ENCODE data around the gene UBE2V1.

The UBE2V1 gene

DNA sequence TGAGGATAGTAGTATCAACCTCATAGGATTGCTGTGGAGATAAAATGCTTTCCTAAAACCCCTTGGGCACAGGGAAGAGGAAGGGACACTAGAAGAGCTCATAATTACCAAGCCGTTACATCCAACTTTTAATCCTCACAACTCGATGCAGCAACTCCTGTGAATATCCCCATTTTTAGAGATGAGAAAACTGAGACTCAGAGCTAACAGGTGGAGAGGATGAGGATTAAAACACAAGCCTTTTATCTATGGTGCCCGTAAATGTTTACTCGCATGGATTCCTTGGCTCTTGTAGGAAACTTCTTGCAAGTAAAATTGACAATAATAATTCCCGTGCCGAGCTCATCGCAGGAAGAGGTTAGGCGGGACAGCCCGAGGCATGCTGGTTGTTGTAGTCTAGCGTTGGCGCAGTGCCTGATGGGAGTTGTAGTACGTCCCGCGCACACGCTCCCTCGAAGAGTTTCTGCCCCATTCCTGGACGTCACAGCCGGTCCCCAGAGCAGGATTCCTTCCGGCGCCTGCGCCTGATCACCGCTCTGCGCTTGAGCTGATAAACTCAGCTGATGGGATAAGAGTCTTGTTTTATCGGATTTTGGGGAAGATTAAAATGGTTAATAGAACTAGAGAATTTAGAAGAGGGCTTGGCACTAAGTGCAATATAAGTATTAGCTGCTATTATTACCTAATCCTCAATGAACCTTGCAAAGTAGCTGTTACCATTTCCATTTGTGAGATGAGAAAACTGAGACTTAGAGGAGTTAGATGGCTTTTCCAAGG lies 2.8 kb upstream of the UBE2V1 start:
- H3K4me2 ChIP-seq (ENCODE audit: low read depth, low read length, poor library complexity, severe bottlenecking) = peak overlapping the region; percentile 99
- no peaks in the 10 kb centered on the region for H3K9me2 ChIP-seq (replicated peaks; ENCODE audit: low read depth, low read length)
- H3K9me3 ChIP-seq (ENCODE audit: insufficient read depth, low read depth, low read length) = no peaks in the 10 kb centered on the region
- H3K4me3 ChIP-seq (ENCODE audit: low read length, poor library complexity, severe bottlenecking) = peak overlapping the region; percentile 80
- peaks cover 19% of the 10 kb centered on the region for H4K20me1 ChIP-seq (ENCODE audit: insufficient read depth, low read length, poor library complexity, severe bottlenecking)
- H3K9ac ChIP-seq (ENCODE audit: low read depth, low read length, poor library complexity, severe bottlenecking) = peak overlapping the region; percentile 82
- peaks cover 5% of the 10 kb centered on the region; the same call in 1 of the 2 replicates for H3F3A ChIP-seq (ENCODE audit: low read depth)
- no peaks in the 10 kb centered on the region for H3K36me3 ChIP-seq (ENCODE audit: insufficient read depth, low read length)
- peak overlapping the region; percentile 76 for H2AFZ ChIP-seq (ENCODE audit: low read length)
- H3K27me3 ChIP-seq (ENCODE audit: insufficient read depth, low read length, poor library complexity, severe bottlenecking) = no peaks in the 10 kb centered on the region
- peaks cover 42% of the 10 kb centered on the region for H3K79me2 ChIP-seq (ENCODE audit: insufficient read depth, low read length)
- H3K4me1 ChIP-seq (ENCODE audit: insufficient read depth, low read length, poor library complexity, severe bottlenecking) = peaks cover 36% of the 10 kb centered on the region
- TF ChIP-seq, protein P1, sequence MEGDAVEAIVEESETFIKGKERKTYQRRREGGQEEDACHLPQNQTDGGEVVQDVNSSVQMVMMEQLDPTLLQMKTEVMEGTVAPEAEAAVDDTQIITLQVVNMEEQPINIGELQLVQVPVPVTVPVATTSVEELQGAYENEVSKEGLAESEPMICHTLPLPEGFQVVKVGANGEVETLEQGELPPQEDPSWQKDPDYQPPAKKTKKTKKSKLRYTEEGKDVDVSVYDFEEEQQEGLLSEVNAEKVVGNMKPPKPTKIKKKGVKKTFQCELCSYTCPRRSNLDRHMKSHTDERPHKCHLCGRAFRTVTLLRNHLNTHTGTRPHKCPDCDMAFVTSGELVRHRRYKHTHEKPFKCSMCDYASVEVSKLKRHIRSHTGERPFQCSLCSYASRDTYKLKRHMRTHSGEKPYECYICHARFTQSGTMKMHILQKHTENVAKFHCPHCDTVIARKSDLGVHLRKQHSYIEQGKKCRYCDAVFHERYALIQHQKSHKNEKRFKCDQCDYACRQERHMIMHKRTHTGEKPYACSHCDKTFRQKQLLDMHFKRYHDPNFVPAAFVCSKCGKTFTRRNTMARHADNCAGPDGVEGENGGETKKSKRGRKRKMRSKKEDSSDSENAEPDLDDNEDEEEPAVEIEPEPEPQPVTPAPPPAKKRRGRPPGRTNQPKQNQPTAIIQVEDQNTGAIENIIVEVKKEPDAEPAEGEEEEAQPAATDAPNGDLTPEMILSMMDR (conservative IDR thresholded peaks at IDR 0.05; ENCODE audit: low read length) = no peak
- no peak for TF ChIP-seq EZH2phosphoT487 (IDR thresholded peaks at IDR 0.05; ENCODE audit: borderline replicate concordance)

DNA sequence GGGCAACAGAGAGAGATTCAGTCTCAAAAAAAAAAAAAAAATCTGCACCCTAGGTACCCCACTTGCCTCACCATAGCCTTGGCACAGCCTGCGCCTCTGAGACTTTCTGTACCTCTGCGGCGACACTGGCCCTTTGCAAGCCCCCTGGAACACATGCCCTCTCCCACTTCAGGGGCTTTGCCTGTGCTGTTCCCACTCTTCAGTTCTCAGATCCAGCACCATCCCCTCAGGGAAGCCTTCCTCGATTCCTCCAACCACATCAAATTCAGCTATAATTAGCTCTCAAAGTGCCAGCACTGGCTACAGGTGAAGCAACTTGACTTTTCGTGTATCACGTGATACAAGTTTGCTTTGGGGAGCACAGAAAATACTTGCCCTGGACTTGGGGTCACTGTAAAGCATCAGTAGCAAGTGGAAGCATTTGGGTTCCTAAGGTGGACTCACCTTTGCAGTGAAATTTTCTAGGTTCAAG lies 2.1 kb upstream of the UBE2V1 start:
- Histone ChIP-seq H3K9me3 (ENCODE audit: insufficient read depth, low read depth, low read length) (no peaks in the 10 kb centered on the region), H3K36me3 (ENCODE audit: insufficient read depth, low read length) (no peaks in the 10 kb centered on the region), H3K9ac (ENCODE audit: low read depth, low read length, poor library complexity, severe bottlenecking) (peak overlapping the region; percentile 82), H3K4me3 (ENCODE audit: low read length, poor library complexity, severe bottlenecking) (peak overlapping the region; percentile 80), H4K20me1 (ENCODE audit: insufficient read depth, low read length, poor library complexity, severe bottlenecking) (peaks cover 22% of the 10 kb centered on the region), H2AFZ (ENCODE audit: low read length) (peak overlapping the region; percentile 76; the same call in 1 of the 2 replicates), H3K27me3 (ENCODE audit: insufficient read depth, low read length, poor library complexity, severe bottlenecking) (no peaks in the 10 kb centered on the region), H3K79me2 (ENCODE audit: insufficient read depth, low read length) (peaks cover 43% of the 10 kb centered on the region), H3K9me2 (replicated peaks; ENCODE audit: low read depth, low read length) (no peaks in the 10 kb centered on the region), H3F3A (ENCODE audit: low read depth) (peaks cover 9% of the 10 kb centered on the region), H3K4me2 (ENCODE audit: low read depth, low read length, poor library complexity, severe bottlenecking) (peak overlapping the region; percentile 99), H3K4me1 (ENCODE audit: insufficient read depth, low read length, poor library complexity, severe bottlenecking) (peaks cover 40% of the 10 kb centered on the region)
- TF ChIP-seq, protein P1 (conservative IDR thresholded peaks at IDR 0.05; ENCODE audit: low read length) = no peak
- TF ChIP-seq EZH2phosphoT487 (IDR thresholded peaks at IDR 0.05; ENCODE audit: borderline replicate concordance) = no peak

DNA sequence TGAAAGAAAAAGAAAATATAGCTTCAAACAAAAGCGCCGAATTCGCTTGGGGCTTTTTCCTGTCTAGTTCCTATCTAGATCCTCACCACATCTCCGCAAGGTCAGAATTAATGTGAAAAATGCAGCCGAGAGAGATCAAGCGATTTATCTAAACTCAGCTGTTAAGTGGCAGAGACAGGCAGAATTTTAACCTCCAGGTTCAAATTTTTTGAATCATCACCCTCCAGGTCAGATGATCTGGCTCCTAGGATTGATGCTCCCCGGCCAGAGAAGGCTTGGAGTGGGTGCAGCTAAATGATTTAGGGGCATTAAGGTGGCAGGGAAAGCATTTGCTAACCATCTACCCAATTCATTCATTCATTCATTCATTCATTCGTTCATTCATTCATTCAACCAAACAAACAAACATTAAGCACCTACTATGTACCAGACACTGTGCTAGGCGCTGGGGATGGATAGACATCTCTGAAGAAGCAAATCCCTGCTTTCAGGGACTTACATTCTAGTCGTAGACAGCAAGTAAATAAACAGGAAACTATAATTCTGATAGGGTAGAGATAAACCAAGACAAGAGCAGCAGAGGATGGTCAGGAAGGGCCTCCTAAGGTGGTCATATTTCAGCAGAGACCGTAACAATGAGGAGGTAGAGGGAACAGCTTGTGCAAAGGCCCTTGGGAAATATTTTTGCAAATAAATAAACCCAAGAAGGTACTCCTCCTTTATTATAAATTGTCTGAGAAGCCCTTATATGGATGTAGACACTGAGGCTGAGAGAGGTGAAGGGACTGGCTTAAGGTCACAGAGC lies 672 bp upstream of the UBE2V1 start:
- Histone ChIP-seq H3K9me3 (ENCODE audit: insufficient read depth, low read depth, low read length) (no peaks in the 10 kb centered on the region), H4K20me1 (ENCODE audit: insufficient read depth, low read length, poor library complexity, severe bottlenecking) (peaks cover 36% of the 10 kb centered on the region), H3K4me2 (ENCODE audit: low read depth, low read length, poor library complexity, severe bottlenecking) (peak overlapping the region; percentile 99), H3K36me3 (ENCODE audit: insufficient read depth, low read length) (no peaks in the 10 kb centered on the region), H2AFZ (ENCODE audit: low read length) (peak overlapping the region; percentile 69), H3K4me3 (ENCODE audit: low read length, poor library complexity, severe bottlenecking) (peak overlapping the region; percentile 95), H3K27me3 (ENCODE audit: insufficient read depth, low read length, poor library complexity, severe bottlenecking) (no peaks in the 10 kb centered on the region), H3F3A (ENCODE audit: low read depth) (peaks cover 13% of the 10 kb centered on the region), H3K9ac (ENCODE audit: low read depth, low read length, poor library complexity, severe bottlenecking) (peak overlapping the region; percentile 79), H3K79me2 (ENCODE audit: insufficient read depth, low read length) (peaks cover 55% of the 10 kb centered on the region), H3K4me1 (ENCODE audit: insufficient read depth, low read length, poor library complexity, severe bottlenecking) (peaks cover 53% of the 10 kb centered on the region), H3K9me2 (replicated peaks; ENCODE audit: low read depth, low read length) (no peaks in the 10 kb centered on the region)
- TF ChIP-seq, protein P1 (conservative IDR thresholded peaks at IDR 0.05; ENCODE audit: low read length) = no peak
